GM18873 (cell line): Measurements from ENCODE around the gene NUCB1.
"Not testable (repeated sequence)": the region's sequence is repeated elsewhere in the genome, so short reads cannot be mapped to it uniquely, and the experiment has no call there.

Experiments used
- ATAC-seq: cut with Tn5 transposase; IDR thresholded peaks from one replicate; pipeline ENCODE4 v1.9.1; 2021; ENCODE audit warnings: mild to moderate bottlenecking, moderate library complexity, moderate number of reproducible peaks; ENCODE audit not compliant: unreplicated experiment, low FRiP score

NUCB1 gene

GRCh38 chr19:48926909-48927308 lies 26.8 kb downstream of the NUCB1 start:
- no peak for ATAC-seq

GRCh38 chr19:48927692-48928091 lies 27.6 kb downstream of the NUCB1 start:
- not testable (repeated sequence) for ATAC-seq

- ATAC-seq = no peak
These were observed 28.3 kb downstream of the NUCB1 start for GRCh38 chr19:48928164-48929025.

- ATAC-seq = no peak
These were observed 33.3 kb downstream of the NUCB1 start, which contains the start of gene DHDH for GRCh38 chr19:48933382-48933932. Gene DHDH, plus strand, starts transcription at chr19:48933699. Its CDS starts 23 bp downstream, at chr19:48933722.

GRCh38 chr19:48934837-48935236 lies 34.7 kb downstream of the NUCB1 start:
- no peak for ATAC-seq

GRCh38 chr19:48935864-48936263 lies 35.8 kb downstream of the NUCB1 start:
- ATAC-seq = no peak

- no peak for ATAC-seq
These were observed 38.1 kb downstream of the NUCB1 start for GRCh38 chr19:48938256-48938655.

- ATAC-seq = no peak
These were observed 40.8 kb downstream of the NUCB1 start for GRCh38 chr19:48940902-48941301.

GRCh38 chr19:48943081-48943480 lies 43.0 kb downstream of the NUCB1 start:
- no peak for ATAC-seq

- no peak for ATAC-seq
These were observed 45.3 kb downstream of the NUCB1 start for GRCh38 chr19:48945415-48945814.

GRCh38 chr19:48945817-48946216 lies 45.7 kb downstream of the NUCB1 start:
- ATAC-seq = no peak

- ATAC-seq = no peak
These were observed 46.5 kb downstream of the NUCB1 start for GRCh38 chr19:48946463-48947257.

GRCh38 chr19:48947258-48947542 lies 47.1 kb downstream of the NUCB1 start:
- ATAC-seq = no peak

- ATAC-seq = no peak
These were observed 50.0 kb downstream of the NUCB1 start for GRCh38 chr19:48950159-48950558.

- ATAC-seq = no peak
These were observed 50.9 kb downstream of the NUCB1 start for GRCh38 chr19:48950830-48951519.

GRCh38 chr19:48953141-48953540 lies 53.0 kb downstream of the NUCB1 start:
- no peak for ATAC-seq

- no peak for ATAC-seq
These were observed 54.0 kb downstream of the NUCB1 start for GRCh38 chr19:48953990-48954594.

- peak; percentile 54 for ATAC-seq
These were observed 54.6 kb downstream of the NUCB1 start, which contains the start of gene BAX for GRCh38 chr19:48954595-48955307. Gene BAX, plus strand, starts transcription at chr19:48954875. Its CDS starts 54 bp downstream, at chr19:48954929.

- no peak for ATAC-seq
These were observed 55.3 kb downstream of the NUCB1 start for GRCh38 chr19:48955308-48955958.
